HG03378 (cell line): ENCODE measurements around the gene CCDC154.
"Not testable (repeated sequence)": the region's sequence is repeated elsewhere in the genome, so short reads cannot be mapped to it uniquely, and the experiment has no call there.

ENCODE experiments used
- ATAC-seq: cut with Tn5 transposase; IDR thresholded peaks from one replicate; pipeline ENCODE4 v1.9.1; 2021; ENCODE audit warnings: mild to moderate bottlenecking, moderate library complexity; ENCODE audit not compliant: unreplicated experiment

CCDC154 gene

DNA sequence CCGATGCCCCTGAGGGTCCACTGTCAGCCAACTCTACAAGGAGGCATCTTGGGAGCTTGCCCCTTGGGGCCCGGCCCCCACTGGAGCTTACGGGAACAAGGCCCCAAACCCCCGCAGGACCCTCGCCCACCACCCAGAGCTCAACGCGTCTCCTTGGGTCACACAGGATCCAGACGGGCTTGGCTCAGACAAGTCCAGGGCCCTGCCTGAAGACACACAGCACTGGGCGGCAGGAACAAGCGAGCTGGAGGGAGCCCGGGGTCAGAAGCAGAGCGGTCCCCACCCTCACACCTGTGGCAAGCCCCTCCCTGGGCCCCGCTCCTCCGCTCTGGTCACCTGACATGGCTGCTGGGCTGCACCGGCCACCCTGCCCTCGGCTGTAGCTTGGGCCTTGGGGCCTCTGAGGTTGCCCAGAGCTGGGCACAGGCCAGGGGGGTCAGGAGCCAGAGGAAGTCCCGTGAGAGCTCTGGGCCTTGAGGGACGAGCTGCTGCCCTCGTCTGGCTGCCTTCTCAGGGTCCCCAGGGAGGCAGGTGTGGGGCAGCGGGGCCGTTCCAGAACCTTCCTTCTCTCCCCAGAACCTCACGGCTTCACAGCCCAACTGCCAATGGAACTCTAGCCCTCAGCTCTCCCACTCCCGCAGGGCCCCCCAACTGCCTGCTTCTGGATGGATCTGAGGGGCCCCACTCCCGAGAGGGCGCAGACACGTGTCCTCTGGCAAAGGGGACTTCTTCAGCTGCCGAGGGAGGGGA is at the start of gene CCDC154:
Gene CCDC154 (minus strand): TSS at position 577 of the 750 bp plus-strand sequence. CDS start 234 bp downstream, at position 343.
- ATAC-seq: no peak

DNA sequence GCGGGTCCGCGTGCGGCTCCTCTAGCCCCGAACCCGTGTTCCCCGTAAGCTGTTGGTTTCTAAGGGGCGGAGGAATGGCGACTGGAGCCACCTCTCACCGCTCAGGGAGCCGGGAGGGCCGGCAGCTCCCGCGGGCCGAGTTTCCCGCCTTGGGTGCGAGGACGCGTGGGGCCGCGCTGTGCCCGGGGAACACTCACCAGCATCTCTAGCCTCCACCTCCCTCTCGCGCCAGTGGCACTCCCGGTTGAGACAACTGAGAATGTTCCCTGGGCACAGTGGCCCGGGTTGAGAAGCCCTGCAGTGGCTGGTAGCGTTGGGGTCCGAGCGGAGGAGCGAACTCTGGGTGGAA is 49.4 kb upstream of the CCDC154 start:
- ATAC-seq: no peak

DNA sequence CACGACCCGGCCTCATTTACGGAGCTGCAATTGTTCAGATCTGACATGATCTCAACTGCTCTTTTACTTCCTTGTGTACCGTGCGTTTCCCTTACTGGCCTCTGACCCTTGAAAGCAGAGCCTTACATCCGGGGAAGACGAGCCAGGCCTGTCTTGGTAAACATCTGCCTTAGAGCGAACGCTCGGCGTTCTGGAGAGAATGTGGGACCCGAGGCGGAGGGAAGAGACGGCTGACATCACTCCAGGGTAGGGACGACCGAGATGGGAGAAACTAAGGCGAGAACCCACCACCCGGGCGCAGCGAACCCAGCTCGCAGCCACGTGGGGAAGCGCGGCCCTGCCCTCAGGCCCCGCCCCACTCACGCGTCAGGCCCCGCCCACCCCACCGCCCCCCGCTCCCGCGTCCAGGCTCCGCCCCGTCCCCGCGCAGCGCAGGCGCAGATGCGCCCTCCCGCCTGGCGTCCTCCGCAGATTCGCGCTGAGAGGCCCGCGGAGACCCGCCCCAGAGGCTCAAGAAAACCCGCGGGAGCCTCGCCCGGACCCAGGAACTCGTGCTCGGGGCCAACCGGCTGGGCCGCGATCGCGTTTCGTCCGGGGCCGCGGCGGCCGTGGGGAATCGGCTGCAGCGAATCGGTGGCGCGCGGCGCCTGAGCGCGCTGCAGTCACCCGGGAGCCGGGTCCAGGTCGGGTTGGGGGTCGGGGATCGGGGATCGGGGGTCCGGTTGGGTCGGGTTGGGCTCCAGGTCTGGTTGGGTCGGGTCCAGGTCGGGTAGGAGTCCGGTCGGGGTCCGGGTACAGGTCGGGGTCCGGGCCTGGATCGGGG is 48.8 kb upstream of the CCDC154 start, which contains the start of gene TELO2:
Gene TELO2 (plus strand): TSS at position 438 of the 823 bp plus-strand sequence. CDS start 922 bp downstream, outside the sequence.
- ATAC-seq: peak; percentile 49

GRCh38 chr16:1492082-1492922 is 47.9 kb upstream of the CCDC154 start:
- no peak for ATAC-seq

GRCh38 chr16:1491327-1491726 is 47.0 kb upstream of the CCDC154 start:
- no peak for ATAC-seq

DNA sequence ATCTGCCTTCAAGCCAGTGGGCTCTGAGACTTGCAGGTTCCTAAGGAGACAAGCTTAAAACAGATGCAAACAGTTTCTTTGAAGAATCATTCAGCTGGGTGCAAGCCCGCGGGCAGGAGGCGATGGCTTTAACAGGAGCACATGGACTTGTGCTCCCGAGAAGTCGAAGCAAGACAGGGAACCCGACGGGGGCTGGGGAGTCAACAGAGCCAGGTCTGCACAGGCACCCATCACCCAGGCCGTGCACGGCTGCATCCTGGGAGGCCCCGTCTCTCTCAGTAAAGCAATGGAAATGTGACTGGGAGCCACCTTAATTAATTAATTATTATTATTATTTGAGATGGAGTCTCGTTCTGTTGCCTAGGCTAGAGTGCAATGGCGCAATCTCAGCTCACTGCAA is 44.7 kb upstream of the CCDC154 start:
- ATAC-seq: no peak

DNA sequence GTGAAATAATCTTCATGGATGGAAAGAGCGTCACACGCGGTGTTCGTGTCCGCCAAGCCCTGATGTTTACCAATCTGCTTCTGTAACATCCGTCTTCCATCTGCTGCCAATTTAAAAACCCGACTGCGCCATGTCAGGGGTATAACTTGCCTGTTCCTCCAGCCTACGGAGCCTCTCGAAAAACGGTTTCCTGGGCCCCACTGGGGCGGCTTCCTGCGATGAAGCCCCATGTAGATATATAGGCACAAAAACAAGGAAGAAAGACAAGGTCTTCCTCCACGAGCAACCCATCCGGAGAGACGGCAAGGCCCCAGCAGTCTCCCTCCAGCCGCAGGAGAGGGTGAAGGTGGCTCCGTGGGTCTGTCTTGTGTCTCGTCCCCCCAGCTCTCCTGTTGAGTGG is 44.3 kb upstream of the CCDC154 start, which contains the start of gene PTX4:
Gene PTX4 (minus strand): TSS at position 326 of the 400 bp plus-strand sequence. CDS start 35 bp downstream, at position 291.
- ATAC-seq: no peak

DNA sequence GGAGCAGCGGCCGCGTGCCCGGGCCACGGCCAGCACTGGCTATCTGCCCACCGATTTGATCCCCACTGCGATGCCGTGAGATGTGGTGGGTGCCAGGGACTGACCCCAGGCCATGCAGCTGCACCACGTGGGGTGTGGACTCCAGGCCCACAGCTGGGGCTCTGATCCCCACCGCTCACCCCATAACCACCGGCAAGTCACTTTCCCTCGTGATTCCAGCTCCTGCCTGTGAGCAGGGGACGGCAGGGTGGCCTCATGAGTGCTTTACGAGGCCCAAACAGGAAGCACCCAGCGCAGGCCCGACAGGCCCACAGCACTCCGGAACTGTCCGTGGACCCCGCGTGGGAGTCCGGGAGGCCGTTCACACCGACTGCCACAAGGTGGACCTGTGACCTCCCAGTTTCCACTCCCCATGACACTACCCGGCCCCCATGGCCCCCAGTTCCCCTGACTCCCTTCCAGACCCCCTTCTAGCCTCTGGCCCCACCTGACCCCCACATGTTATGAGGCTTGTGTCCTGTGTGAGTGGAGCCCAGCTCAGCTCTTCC is 43.8 kb upstream of the CCDC154 start:
- ATAC-seq: no peak

DNA sequence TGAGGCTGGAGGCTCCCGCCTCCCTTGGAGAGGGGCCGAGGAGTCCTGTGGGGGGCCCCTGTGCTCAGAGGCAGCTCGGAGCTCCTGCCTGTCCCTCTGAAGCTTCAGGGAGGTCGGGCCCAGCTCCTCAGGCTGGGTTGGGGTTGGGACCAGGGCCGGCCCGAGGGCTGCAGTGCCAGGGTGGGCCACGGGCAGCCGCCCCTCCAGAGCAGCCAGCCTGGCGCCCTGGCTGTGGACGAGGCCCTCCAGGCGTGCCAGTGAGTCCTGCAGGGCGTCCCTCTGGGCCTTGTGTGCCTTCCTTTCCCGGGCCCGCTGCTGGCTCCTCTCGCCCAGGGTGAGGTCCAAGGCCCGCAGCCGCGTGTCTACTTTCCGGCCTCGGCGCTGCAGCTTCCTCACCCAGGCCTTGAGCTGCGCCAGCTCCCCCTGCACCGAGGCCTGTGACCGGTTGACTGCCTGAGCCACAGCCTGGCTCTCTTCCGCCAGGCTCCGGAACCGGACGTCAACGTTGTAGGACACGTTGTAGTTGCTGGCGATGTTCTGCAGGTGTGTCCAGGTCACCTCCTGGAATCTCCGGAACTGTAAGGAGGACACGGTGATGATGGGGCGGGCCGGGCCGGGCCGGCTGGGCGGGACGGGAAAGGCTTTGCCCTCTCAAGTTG is 43.2 kb upstream of the CCDC154 start:
- ATAC-seq: no peak

DNA sequence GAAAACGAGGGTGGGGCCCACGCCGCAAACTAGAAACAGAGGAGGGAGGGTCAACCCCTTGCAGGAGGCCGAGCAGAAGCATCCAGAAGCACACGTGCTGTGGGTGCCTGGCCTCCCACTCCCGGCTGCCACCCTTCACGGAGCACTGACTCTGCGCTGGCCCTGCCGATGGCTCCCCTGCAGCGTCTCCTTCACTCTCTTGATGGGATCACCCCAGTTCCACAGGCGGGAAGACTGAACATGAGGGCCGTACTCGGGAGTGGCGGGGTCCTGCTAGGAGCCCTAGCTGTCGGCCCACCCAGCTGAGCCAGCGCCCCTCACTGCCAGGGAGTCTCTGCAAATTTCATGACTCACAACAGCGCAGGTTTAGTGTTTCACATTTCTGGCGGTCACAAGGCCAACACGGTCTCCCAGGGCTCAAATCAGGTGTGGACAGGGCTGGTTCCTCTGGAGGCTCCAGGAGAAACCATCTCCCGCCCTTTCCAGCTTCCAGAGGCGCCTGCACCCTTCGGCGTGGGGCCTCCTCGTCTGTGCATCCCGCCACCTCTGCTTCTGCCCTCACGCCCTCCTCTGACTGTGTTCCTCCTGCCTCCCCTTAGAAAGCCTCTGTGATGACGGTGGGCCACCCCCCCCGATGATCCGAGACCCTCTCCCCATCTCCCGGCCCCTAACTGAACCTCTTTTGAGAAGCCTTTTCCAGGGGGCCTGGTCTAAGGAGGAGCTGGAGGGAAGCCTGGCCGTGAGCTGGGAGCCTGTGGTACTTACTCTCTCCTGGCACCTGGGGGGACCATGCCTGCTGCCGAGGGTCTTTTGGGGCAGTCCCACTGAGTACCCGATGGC is 42.4 kb upstream of the CCDC154 start:
- ATAC-seq: no peak

- ATAC-seq: no peak
Measured at GRCh38 chr16:1485847-1486496, 41.6 kb upstream of the CCDC154 start.

DNA sequence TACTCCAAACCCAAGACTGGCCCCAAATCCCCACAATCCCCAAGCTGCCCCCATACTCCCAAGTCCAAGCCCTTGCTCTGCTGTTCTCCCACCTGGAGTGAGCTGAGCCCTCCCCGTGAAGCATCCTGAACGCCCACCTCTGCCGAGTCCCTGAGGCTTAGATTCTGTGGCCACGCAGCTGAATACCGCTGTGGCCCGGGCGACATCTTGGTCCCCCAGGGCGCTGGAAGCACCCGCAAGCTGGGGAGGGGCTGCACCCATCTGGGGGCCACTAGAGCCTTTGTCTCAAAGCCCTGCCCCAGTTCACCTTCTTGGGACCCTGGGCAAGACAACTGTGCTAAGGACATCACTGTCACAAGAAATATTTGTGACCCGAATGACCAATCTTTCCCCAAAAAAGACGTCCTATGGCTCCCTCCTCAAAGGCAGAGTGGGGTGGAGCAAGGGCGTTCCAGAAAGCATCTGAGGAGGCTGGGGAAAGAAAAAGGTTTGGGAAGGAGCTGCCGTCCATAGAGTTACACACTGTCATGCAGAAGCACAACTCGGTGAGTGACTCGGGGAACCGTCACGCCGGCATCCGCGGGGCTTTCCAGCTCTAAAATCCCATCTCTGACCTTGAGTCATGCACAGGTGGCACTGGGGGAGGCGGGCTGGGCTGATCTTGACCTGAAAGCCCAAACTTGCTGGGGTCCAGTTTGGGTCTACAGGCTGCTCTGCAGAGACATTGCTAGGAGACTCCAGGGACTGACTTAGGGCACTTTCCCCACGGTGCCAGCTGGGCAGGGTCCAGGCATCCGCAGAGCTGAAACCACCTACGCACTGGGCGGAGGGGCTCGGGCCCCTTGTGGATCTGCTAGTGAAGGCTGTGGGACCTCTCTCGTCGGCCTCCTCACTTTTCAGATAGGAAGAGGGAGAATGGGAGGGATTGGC is 37.8 kb upstream of the CCDC154 start:
- no peak for ATAC-seq

DNA sequence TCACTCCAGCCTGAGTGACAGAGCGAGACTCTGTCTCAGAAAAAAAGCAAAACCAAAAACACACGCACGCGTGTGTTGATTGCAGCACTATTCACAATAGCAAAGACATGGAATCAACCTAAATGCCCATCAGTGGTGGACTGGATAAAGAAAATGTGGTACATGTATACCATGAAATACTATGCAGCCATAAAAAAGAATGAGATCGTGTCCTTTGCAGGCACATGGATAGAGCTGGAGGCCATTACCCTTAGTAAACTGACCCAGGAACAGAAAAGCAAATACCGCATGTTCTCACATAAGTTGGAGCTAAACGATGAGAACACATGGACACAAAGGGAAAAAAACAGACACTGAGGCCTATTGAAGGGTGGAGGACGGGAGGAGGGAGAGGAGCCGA is 34.6 kb upstream of the CCDC154 start:
- not testable (repeated sequence) for ATAC-seq

DNA sequence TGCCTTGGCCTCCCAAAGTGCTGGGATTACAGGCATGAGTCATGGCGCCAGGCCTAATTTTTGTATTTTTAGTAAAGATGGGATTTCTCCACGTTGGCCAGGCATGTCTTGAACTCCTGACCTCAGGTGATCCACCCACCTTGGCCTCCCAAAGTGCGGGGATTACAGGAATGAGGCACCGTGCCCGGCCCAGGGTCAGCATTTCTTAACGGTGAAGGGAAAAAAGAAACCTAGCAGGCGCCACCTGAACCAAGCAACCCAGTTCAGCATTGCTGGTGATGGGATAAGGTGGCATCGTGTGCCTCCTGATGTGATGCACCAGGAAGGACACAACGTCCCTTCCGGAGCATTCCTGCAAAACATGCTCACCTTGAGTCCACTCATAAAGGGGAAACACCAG is 32.7 kb upstream of the CCDC154 start:
- no peak for ATAC-seq

DNA sequence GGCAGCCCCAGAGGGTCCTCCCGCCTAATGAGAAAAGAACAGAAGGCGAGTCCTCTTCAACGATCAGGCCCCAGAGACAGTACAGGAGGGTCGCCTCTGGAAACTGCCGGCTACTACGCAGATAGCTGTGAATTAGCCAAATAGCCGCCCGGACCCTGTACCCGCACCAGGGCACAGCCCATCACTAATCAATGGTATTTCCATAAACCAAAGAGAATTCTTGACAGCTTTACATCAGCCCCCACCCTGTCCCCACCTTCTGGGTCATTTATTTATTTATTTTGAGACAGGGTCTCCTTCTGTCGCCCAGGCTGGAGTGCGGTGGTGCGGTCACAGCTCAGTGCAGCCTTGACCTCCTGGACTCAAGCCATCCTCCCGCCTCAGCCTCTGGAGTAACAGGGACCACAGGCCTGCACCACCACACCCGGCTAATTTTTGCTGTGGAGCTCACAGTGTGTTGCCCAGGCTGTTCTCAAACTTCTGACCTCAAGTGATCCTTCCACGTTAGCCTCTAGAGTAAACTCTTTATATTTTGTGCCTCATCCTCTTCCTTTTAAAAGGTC is 31.3 kb upstream of the CCDC154 start:
- no peak for ATAC-seq

DNA sequence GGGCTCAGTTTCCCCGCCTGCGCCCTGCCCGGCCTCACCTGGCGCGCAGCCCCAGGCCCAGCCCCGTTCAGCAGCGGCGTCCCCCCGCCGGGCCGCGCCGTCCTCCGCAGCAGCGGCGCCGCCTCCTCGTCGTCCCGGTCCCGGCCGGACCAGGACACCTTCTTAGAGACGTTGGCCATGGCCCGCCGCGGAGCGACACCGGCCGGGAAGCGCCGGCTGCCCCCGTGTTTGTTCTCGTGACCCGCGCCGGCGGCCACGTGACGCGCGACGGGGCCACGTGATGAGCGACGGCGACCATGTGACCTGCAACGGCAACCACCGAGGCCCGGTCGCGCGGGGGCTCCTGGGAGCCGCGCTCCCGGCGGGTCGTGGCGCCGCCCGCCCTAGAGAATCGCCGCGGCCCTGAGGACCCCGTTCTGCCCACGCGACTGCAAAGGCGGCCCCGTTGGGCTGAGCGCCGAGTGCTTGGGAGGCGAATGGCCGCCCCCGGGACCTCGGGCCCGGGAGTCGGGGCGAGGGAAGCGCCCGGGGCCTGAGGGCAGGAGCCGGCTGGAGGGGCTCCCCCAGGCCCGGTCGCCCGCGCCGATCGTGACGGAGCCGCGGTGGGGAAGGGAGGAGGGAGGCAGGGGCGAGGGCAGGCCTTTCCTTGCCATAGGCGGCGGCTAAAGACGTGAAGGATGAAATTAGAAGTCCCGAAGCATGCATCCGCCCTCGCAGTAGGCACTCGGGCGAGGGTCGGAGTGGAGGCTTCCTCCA is 30.6 kb upstream of the CCDC154 start, which contains the start of gene CLCN7:
Gene CLCN7 (minus strand): TSS at position 233 of the 756 bp plus-strand sequence. CDS start 54 bp downstream, at position 179.
- ATAC-seq: peak; percentile 57
